ENCODE results near the gene RRP36. TPM values are rescaled to one million over a fixed set of nuclear protein-coding genes. Genes with fewer than 3 reads are reported as not detected.

Gene RRP36
- total and polyA plus RNA-seq, 9 of the 15 experiments (the other 6 are each of a cell fraction or from before 2014, with no cell fraction given) = 27.6 to 150 (median 114) TPM

GRCh38 chr6:43053545-43054205 lies 32.3 kb downstream of the RRP36 start, which contains the start of gene CUL7 (continued):
- TF ChIP-seq ZBTB40 (IDR thresholded peaks at IDR 0.05) = peak; percentile 94
- no peak for TF ChIP-seq ZBTB40 (CRISPR knock-in tag; IDR thresholded peaks at IDR 0.05)
- TF ChIP-seq SAFB2 (IDR thresholded peaks at IDR 0.05; ENCODE audit: borderline replicate concordance, low read depth, low read length, severe bottlenecking) = no peak
- TF ChIP-seq TAF1 (IDR thresholded peaks at IDR 0.05; ENCODE audit: control insufficient read depth, extremely low read depth, insufficient read depth, low read length, severe bottlenecking) = peak; percentile 84
- peak in 1 of 2 experiments; percentile 37; a peak in 1 of 3 replicates for TF ChIP-seq CBX3 (IDR thresholded peaks at IDR 0.05; ENCODE audit: borderline replicate concordance in 1 of 2, low read length in 2 of 2)
- peak; percentile 77; the same call in 1 of the 2 replicates for TF ChIP-seq GABPB1 (CRISPR knock-in tag; IDR thresholded peaks at IDR 0.05)
- peak; percentile 73 to 77; a peak in 3 of 4 replicates for TF ChIP-seq FOXK2 (conservative IDR thresholded peaks at IDR 0.05 in 1 of 2, IDR thresholded peaks at IDR 0.05 in 1 of 2; ENCODE audit: low read depth in 2 of 2)
- TF ChIP-seq SMAD2 (IDR thresholded peaks at IDR 0.05; ENCODE audit: low read depth, low read length) = no peak
- no peak; the same call in 1 of the 2 replicates for TF ChIP-seq ZNF239 (CRISPR knock-in tag; IDR thresholded peaks at IDR 0.05)
- no peak for TF ChIP-seq CCAR2 (IDR thresholded peaks at IDR 0.05; ENCODE audit: low read depth, low read length)

Data from K562 (cell line).